Smooth muscle cell (in vitro differentiated cells): Measurements from ENCODE around the gene LMF1. TPM values are rescaled to one million over a fixed set of nuclear protein-coding genes. Genes with fewer than 3 reads are reported as not detected.

Experiments used
- DNase-seq: peaks from one replicate; lab custom pipeline; 2025; ENCODE audit not compliant: unreplicated experiment; lab: John Stamatoyannopoulos, UW
- H2AFZ ChIP-seq: fragments of 200-600 bp; sonication (generic); 2 replicates; pipeline ENCODE4 v1.6.0; 2016; ENCODE audit warnings: antibody characterized with exemption, low read depth, mild to moderate bottlenecking
- H3F3A ChIP-seq: fragments of 200-600 bp; sonication (generic); 2 replicates; pipeline ENCODE4 v1.6.0; 2017; ENCODE audit warnings: antibody characterized with exemption, low read depth
- H3K27ac ChIP-seq: fragments of 200-600 bp; sonication (generic); 2 replicates; pipeline ENCODE4 v1.5.1; 2016; ENCODE audit warnings: low read depth, mild to moderate bottlenecking
- H3K27me3 ChIP-seq: fragments of 200-600 bp; sonication (generic); 2 replicates; pipeline ENCODE4 v1.6.1; 2016; ENCODE audit warnings: low read depth, mild to moderate bottlenecking
- H3K36me3 ChIP-seq: fragments of 200-600 bp; sonication (generic); 2 replicates; pipeline ENCODE4 v1.5.1; 2016; ENCODE audit warnings: low read depth
- H3K4me1 ChIP-seq: fragments of 200-600 bp; sonication (generic); 2 replicates; pipeline ENCODE4 v1.5.1; 2016; ENCODE audit warnings: low read depth
- H3K4me2 ChIP-seq: fragments of 200-600 bp; sonication (generic); 2 replicates; pipeline ENCODE4 v1.6.0; 2016; ENCODE audit warnings: mild to moderate bottlenecking
- H3K4me3 ChIP-seq: fragments of 200-600 bp; sonication (generic); 2 replicates; pipeline ENCODE4 v1.5.1; 2016; ENCODE audit warnings: mild to moderate bottlenecking
- H3K79me2 ChIP-seq: fragments of 200-600 bp; sonication (generic); 2 replicates; pipeline ENCODE4 v1.6.0; 2016; ENCODE audit warnings: low read depth, mild to moderate bottlenecking
- H3K9ac ChIP-seq: fragments of 200-600 bp; sonication (generic); 2 replicates; pipeline ENCODE4 v1.6.0; 2016; ENCODE audit warnings: low read depth
- H3K9me3 ChIP-seq: fragments of 200-600 bp; sonication (generic); replicated peaks from 2 replicates; pipeline ENCODE4 v1.5.1; 2016; ENCODE audit warnings: low read depth
- H4K20me1 ChIP-seq: fragments of 200-600 bp; sonication (generic); 2 replicates; pipeline ENCODE4 v1.6.0; 2016; ENCODE audit warnings: low read depth
- whole genome bisulfite sequencing: methylation state at CpG from one replicate; pipeline ENCODE4 v1.1.7; 2016; ENCODE audit warnings: low lambda C conversion rate; 5-methylcytosine and 5-hydroxymethylcytosine counted together
- polyA plus RNA-seq: library from polyadenylated mRNA; unstranded; fragments of >200 nt; fragmentation: Nextera tagmentation; extraction: Ambion mirVana; gene quantifications from 2 replicates; pipeline ENCODE4 v1.2.1, GENCODE V29; 2016
- total RNA-seq: library from RNA; depleted of rRNA; stranded (reverse); fragments of >200 nt; gene quantifications from 2 replicates; pipeline ENCODE4 v1.2.3, GENCODE V29; 2014
- TF ChIP-seq, protein P1 (sequence below): fragments of 200-600 bp; sonication (generic); IDR thresholded peaks from 2 replicates; pipeline ENCODE4 v1.5.1; 2017; ENCODE audit warnings: borderline replicate concordance, mild to moderate bottlenecking, antibody characterized with exemption; ENCODE audit not compliant: insufficient read depth, poor library complexity, severe bottlenecking

LMF1 gene
- total and polyA plus RNA-seq, 2 experiments from 2014 or later, result 25.3 to 29.8 TPM

DNA sequence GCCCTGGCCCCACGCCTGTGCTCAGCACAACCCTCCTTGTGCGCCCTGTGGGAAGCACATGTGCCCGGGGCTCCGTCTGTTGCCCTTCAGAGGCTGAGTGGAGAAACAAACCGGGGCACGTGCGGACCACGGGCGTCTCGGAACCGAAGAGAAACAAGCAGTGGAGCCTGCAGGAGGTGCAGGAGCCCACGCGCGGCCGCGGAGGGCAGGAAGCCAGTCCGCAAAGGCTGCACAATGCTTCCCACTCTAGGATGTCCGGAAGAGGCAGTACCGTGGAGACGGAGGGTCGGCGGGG, 94.8 kb downstream of the LMF1 start:
- Histone ChIP-seq H3K4me2 (no peak overlapping the region), H3K4me1 (no peaks in the 10 kb centered on the region), H3K36me3 (no peaks in the 10 kb centered on the region), H4K20me1 (peaks cover 5% of the 10 kb centered on the region), H3F3A (no peaks in the 10 kb centered on the region), H3K9ac (no peak overlapping the region), H3K9me3 (no peaks in the 10 kb centered on the region), H2AFZ (no peak overlapping the region), H3K79me2 (no peaks in the 10 kb centered on the region), H3K27ac (no peak overlapping the region), H3K4me3 (no peak overlapping the region), H3K27me3 (no peaks in the 10 kb centered on the region)
- DNase-seq, result no peak
- WGBS, result 97% methylated on average over 20 of the region's 22 CpGs
- TF ChIP-seq, protein P1, sequence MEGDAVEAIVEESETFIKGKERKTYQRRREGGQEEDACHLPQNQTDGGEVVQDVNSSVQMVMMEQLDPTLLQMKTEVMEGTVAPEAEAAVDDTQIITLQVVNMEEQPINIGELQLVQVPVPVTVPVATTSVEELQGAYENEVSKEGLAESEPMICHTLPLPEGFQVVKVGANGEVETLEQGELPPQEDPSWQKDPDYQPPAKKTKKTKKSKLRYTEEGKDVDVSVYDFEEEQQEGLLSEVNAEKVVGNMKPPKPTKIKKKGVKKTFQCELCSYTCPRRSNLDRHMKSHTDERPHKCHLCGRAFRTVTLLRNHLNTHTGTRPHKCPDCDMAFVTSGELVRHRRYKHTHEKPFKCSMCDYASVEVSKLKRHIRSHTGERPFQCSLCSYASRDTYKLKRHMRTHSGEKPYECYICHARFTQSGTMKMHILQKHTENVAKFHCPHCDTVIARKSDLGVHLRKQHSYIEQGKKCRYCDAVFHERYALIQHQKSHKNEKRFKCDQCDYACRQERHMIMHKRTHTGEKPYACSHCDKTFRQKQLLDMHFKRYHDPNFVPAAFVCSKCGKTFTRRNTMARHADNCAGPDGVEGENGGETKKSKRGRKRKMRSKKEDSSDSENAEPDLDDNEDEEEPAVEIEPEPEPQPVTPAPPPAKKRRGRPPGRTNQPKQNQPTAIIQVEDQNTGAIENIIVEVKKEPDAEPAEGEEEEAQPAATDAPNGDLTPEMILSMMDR, result no peak

DNA sequence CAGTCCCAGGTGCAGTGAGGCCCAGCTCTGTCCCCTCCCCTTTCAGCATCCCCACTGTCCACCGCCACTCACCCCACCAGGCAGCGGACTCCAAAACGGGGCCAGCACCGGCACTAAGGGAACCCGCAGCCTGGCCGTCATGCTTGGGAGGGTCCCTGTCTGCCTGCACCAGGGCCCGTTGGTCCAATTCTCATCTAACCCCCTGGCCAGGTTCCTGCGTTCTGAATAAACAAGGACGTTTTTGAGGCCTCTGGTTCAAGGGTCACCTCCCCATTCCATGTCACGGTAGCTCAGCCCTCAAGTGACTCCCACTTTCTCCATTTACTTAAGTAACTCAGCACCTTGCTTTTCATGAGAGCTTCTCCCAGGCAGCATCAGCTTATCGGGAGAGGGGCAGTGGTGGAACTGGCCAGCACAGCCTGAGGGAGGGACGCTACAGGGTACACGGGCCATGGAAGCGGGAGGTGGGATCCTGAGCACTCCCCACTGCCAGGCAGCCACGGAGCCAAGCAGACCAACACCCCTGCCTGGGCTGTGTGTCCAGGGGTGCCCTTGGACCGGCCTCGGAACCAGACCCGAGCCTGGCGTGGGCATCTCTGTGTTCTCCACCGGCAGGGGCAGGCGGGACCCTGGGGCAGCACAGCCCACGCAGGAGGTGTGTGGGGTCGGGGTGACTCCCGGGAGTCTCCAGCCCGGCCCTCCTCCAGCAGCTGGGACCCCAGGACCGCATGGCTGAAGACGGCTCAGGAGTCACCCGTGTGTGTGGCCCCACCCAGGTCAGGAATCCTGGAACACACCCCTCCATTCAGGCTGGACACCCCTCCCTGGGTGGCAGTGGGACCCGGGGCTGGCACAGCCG, 95.4 kb downstream of the LMF1 start:
- Histone ChIP-seq H3K4me1 (no peaks in the 10 kb centered on the region), H4K20me1 (peaks cover 5% of the 10 kb centered on the region), H3K9ac (no peak overlapping the region), H3K4me2 (no peak overlapping the region), H3K27ac (no peak overlapping the region), H3F3A (no peaks in the 10 kb centered on the region), H3K9me3 (no peaks in the 10 kb centered on the region), H3K27me3 (no peaks in the 10 kb centered on the region), H3K4me3 (no peak overlapping the region), H3K36me3 (no peaks in the 10 kb centered on the region), H3K79me2 (no peaks in the 10 kb centered on the region), H2AFZ (no peak overlapping the region)
- no peak for DNase-seq
- WGBS, result 95% methylated on average over 30 of the region's 30 CpGs
- TF ChIP-seq, protein P1, result no peak

DNA sequence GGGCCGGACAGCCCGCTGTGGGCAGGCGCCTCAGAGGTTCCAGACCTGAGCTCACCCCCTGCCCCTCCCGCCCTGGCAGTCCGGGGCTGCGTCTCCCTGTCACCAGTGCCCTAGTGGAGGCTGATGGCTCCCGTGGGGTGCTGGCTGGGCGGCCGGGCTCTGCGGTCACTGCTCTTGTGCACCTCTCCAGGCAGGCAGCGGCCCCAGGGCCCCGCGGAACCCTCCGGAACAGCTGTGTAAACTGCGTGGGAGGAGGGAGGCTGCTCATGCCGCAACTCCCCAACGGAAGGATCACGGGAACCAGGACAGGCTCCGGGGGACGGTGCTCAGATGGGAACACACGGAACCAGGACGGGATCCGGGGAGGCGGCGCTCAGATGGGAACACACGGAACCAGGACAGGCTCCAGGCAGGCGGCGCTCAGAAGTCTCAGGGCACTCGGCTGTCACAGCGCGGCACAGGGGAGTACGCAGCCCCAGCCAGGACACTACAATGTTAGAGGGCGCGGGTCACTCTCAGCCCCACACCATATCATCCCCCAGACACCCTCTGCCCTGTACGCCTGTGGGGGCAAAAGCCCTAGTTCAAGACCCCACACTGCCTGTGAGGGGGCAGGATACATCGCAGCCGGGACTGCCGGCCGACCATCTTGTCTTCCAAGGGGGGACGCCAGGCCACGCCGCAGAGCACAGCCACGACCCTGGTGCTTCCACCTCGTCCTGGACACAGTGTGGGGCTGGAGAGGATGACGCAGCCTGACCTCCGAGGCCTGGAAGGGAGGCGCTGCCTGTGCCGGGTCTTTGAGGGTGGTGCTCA, 96.2 kb downstream of the LMF1 start:
- Histone ChIP-seq H3F3A (no peaks in the 10 kb centered on the region), H3K4me2 (no peak overlapping the region), H3K36me3 (no peaks in the 10 kb centered on the region), H3K79me2 (no peaks in the 10 kb centered on the region), H2AFZ (no peak overlapping the region), H3K27ac (no peak overlapping the region), H3K9ac (no peak overlapping the region), H3K4me3 (no peak overlapping the region), H4K20me1 (peaks cover 5% of the 10 kb centered on the region), H3K4me1 (no peaks in the 10 kb centered on the region), H3K27me3 (no peaks in the 10 kb centered on the region), H3K9me3 (no peaks in the 10 kb centered on the region)
- TF ChIP-seq, protein P1, result no peak
- 94% methylated on average over 45 of the region's 48 CpGs for WGBS
- no peak for DNase-seq
